ENCODE measurements around the gene SPAG16.

The SPAG16 gene

DNA sequence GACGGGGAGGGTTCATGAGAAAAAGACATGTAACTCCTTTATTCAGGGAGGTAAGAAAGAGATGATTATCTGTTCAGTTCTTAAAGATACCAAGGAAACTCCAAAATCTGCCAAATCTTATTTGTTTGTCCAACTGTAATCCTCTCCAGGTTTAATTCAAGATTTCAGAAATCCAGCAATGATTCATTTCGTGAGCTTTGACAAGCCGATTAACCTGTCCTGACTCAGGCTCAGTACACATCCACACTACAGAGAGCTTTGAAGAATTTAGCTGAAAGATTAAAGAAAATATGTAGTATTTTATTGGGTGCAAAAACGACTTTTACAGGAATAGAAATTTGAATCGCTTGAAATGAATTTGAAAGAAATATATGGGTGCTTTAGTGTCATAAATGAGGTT, 1.1 kb downstream of the SPAG16 start:
- Mint-ChIP-seq H3K36me3 (ENCODE audit: low read depth) (peaks cover 12% of the 10 kb centered on the region), H3K27me3 (ENCODE audit: low read depth) (no peaks in the 10 kb centered on the region)
- TF ChIP-seq, protein P1, sequence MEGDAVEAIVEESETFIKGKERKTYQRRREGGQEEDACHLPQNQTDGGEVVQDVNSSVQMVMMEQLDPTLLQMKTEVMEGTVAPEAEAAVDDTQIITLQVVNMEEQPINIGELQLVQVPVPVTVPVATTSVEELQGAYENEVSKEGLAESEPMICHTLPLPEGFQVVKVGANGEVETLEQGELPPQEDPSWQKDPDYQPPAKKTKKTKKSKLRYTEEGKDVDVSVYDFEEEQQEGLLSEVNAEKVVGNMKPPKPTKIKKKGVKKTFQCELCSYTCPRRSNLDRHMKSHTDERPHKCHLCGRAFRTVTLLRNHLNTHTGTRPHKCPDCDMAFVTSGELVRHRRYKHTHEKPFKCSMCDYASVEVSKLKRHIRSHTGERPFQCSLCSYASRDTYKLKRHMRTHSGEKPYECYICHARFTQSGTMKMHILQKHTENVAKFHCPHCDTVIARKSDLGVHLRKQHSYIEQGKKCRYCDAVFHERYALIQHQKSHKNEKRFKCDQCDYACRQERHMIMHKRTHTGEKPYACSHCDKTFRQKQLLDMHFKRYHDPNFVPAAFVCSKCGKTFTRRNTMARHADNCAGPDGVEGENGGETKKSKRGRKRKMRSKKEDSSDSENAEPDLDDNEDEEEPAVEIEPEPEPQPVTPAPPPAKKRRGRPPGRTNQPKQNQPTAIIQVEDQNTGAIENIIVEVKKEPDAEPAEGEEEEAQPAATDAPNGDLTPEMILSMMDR (IDR thresholded peaks at IDR 0.05; ENCODE audit: unreplicated experiment in 3 of 3): no peak

GRCh38 chr2:213286161-213286560, 1.9 kb downstream of the SPAG16 start:
- TF ChIP-seq, protein P1 (IDR thresholded peaks at IDR 0.05; ENCODE audit: unreplicated experiment in 3 of 3): no peak
- peak overlapping the region; percentile 9 to 89 (median 60) for H3K27ac Mint-ChIP-seq
- H3K9me3 Mint-ChIP-seq: no peaks in the 10 kb centered on the region
- peaks cover 18% of the 10 kb centered on the region for H3K36me3 Mint-ChIP-seq (ENCODE audit: low read depth)
- peaks cover 30% of the 10 kb centered on the region for H3K4me1 Mint-ChIP-seq
- H3K4me3 Mint-ChIP-seq: peak overlapping the region; percentile 84 to 96 (median 91)
- no peaks in the 10 kb centered on the region for H3K27me3 Mint-ChIP-seq (ENCODE audit: low read depth)

More for the DNA sequence above, 1.1 kb downstream of the SPAG16 start:
- Mint-ChIP-seq H3K9me3 (no peaks in the 10 kb centered on the region), H3K4me3 (peak overlapping the region; percentile 84 to 96 (median 91)), H3K27ac (peak overlapping the region; percentile 33 to 89 (median 60)), H3K4me1 (peaks cover 30% of the 10 kb centered on the region)

GRCh38 chr2:213288913-213289700, 4.8 kb downstream of the SPAG16 start:
- Mint-ChIP-seq H3K9me3 (no peaks in the 10 kb centered on the region), H3K36me3 (ENCODE audit: low read depth) (peaks cover 41% of the 10 kb centered on the region), H3K4me3 (no peak overlapping the region), H3K27me3 (ENCODE audit: low read depth) (no peaks in the 10 kb centered on the region), H3K4me1 (peaks cover 25% of the 10 kb centered on the region), H3K27ac (no peak overlapping the region)
- TF ChIP-seq, protein P1 (IDR thresholded peaks at IDR 0.05; ENCODE audit: unreplicated experiment in 3 of 3): no peak

GRCh38 chr2:213290501-213290900, 6.2 kb downstream of the SPAG16 start:
- Mint-ChIP-seq H3K27ac (no peak overlapping the region), H3K4me3 (no peak overlapping the region), H3K4me1 (peaks cover 19% of the 10 kb centered on the region), H3K27me3 (ENCODE audit: low read depth) (no peaks in the 10 kb centered on the region), H3K9me3 (no peaks in the 10 kb centered on the region), H3K36me3 (ENCODE audit: low read depth) (peaks cover 41% of the 10 kb centered on the region)
- TF ChIP-seq, protein P1 (IDR thresholded peaks at IDR 0.05; ENCODE audit: unreplicated experiment in 3 of 3): no peak

DNA sequence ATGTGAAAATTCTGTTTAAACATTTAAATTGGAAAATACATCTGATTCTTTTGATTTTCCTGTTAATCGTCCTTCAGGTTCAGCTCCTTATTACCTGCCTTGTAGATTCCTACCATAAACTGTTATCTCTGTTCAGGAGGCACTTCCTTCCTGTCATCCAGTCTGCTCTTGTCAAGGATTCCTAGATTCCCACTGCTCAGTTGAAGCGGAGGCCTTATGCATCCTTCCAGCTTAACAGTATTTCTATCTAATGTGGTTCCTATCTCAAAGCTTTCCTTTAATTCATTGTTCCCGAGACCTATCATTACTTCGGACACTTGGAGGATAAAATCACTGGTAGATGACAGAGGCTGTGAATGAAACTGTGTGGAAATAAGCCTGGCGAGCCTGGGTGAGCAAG, 12.0 kb downstream of the SPAG16 start:
- no peaks in the 10 kb centered on the region for H3K4me1 Mint-ChIP-seq
- no peak overlapping the region for H3K4me3 Mint-ChIP-seq
- no peaks in the 10 kb centered on the region for H3K27me3 Mint-ChIP-seq (ENCODE audit: low read depth)
- H3K27ac Mint-ChIP-seq: no peak overlapping the region
- H3K9me3 Mint-ChIP-seq: no peaks in the 10 kb centered on the region
- TF ChIP-seq, protein P1 (IDR thresholded peaks at IDR 0.05; ENCODE audit: unreplicated experiment in 3 of 3): no peak
- H3K36me3 Mint-ChIP-seq (ENCODE audit: low read depth): peaks cover 58% of the 10 kb centered on the region
